ENCODE results near the gene LIME1. TPM values are rescaled to one million over a fixed set of nuclear protein-coding genes. Genes with fewer than 3 reads are reported as not detected.
A peak's percentile ranks its signal among the peaks of the same experiment; 100 is the strongest.

Gene LIME1
- total and polyA plus RNA-seq, 5 donors from 2014 or later, result 237 to 547 (median 403) TPM

DNA sequence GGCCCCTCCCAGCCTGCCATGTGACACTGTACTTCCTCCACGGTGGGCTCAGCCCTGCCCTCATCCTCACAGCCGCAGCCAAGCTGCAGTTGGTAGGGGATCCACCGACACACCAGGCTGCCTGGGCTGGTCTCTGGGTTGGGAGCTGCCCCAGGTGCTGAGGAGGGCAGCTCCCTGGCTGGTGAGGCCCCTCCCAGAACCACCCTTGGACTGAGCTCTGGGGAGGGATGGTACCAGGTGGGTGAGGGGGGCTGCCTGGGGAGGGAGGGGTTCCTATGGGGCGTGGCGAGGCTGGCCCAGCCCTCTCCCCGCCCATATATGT lies 40.2 kb upstream of the LIME1 start:
- Mint-ChIP-seq H3K36me3 (no peaks in the 10 kb centered on the region), H3K9me3 (peaks cover 0 to 5% (median 0%) of the 10 kb centered on the region in 7 donors), H3K27ac (peak overlapping the region in 1 of 3 donors; percentile 55), H3K4me1 (peaks cover 0 to 15% (median 0%) of the 10 kb centered on the region in 4 donors), H3K4me3 (peak overlapping the region in 1 of 4 donors; percentile 61), H3K27me3 (no peaks in the 10 kb centered on the region)
- ATAC-seq (ENCODE audit: low read depth in 2 of 2), result peak; percentile 33 to 50
- Histone ChIP-seq H3K9me3 (ENCODE audit: control insufficient read depth in 2 of 2, low read length in 2 of 2) (no peaks in the 10 kb centered on the region), H3K36me3 (ENCODE audit: control insufficient read depth, insufficient read depth, low read length) (no peaks in the 10 kb centered on the region), H3K4me1 (ENCODE audit: control insufficient read depth, insufficient read depth, low read length, poor library complexity, severe bottlenecking) (peaks cover 17% of the 10 kb centered on the region), H3K4me3 (ENCODE audit: low read depth, low read length) (no peak overlapping the region), H3K27ac (ENCODE audit: insufficient read depth, low read length, poor library complexity, severe bottlenecking) (no peak overlapping the region), H3K27me3 (ENCODE audit: control insufficient read depth, insufficient read depth, low read length) (no peaks in the 10 kb centered on the region)
- peak in 2 of 3 donors; percentile 12 to 37 for DNase-seq

DNA sequence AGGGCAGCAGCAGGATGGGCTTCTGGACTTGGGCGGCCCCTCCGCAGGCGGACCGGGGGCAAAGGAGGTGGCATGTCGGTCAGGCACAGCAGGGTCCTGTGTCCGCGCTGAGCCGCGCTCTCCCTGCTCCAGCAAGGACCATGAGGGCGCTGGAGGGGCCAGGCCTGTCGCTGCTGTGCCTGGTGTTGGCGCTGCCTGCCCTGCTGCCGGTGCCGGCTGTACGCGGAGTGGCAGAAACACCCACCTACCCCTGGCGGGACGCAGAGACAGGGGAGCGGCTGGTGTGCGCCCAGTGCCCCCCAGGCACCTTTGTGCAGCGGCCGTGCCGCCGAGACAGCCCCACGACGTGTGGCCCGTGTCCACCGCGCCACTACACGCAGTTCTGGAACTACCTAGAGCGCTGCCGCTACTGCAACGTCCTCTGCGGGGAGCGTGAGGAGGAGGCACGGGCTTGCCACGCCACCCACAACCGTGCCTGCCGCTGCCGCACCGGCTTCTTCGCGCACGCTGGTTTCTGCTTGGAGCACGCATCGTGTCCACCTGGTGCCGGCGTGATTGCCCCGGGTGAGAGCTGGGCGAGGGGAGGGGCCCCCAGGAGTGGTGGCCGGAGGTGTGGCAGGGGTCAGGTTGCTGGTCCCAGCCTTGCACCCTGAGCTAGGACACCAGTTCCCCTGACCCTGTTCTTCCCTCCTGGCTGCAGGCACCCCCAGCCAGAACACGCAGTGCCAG lies 39.7 kb upstream of the LIME1 start, which contains the start of gene TNFRSF6B:
TSS of gene TNFRSF6B (plus strand) at position 25 of the 729 bp plus-strand sequence. CDS start at position 141, 116 bp downstream.
- Histone ChIP-seq H3K36me3 (ENCODE audit: control insufficient read depth, insufficient read depth, low read length) (no peaks in the 10 kb centered on the region), H3K27me3 (ENCODE audit: control insufficient read depth, insufficient read depth, low read length) (no peaks in the 10 kb centered on the region), H3K4me3 (ENCODE audit: low read depth, low read length) (no peak within 1 kb of the TSS), H3K4me1 (ENCODE audit: control insufficient read depth, insufficient read depth, low read length, poor library complexity, severe bottlenecking) (peaks cover 17% of the 10 kb centered on the region), H3K27ac (ENCODE audit: insufficient read depth, low read length, poor library complexity, severe bottlenecking) (no peak within 1 kb of the TSS), H3K9me3 (ENCODE audit: control insufficient read depth in 2 of 2, low read length in 2 of 2) (no peaks in the 10 kb centered on the region)
- peak; percentile 11 to 36 for ATAC-seq (ENCODE audit: low read depth in 2 of 2)
- Mint-ChIP-seq H3K4me3 (peak within 1 kb of the TSS in 2 of 4 donors; percentile 47 to 61), H3K9me3 (peaks cover 0 to 5% (median 0%) of the 10 kb centered on the region in 7 donors), H3K27ac (peak within 1 kb of the TSS in 2 of 3 donors; percentile 38 to 55), H3K36me3 (no peaks in the 10 kb centered on the region), H3K4me1 (peaks cover 0 to 15% (median 0%) of the 10 kb centered on the region in 4 donors), H3K27me3 (no peaks in the 10 kb centered on the region)
- peak in 2 of 3 donors; percentile 29 to 31 for DNase-seq

DNA sequence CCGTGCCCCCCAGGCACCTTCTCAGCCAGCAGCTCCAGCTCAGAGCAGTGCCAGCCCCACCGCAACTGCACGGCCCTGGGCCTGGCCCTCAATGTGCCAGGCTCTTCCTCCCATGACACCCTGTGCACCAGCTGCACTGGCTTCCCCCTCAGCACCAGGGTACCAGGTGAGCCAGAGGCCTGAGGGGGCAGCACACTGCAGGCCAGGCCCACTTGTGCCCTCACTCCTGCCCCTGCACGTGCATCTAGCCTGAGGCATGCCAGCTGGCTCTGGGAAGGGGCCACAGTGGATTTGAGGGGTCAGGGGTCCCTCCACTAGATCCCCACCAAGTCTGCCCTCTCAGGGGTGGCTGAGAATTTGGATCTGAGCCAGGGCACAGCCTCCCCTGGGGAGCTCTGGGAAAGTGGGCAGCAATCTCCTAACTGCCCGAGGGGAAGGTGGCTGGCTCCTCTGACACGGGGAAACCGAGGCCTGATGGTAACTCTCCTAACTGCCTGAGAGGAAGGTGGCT lies 39.1 kb upstream of the LIME1 start:
- H3K36me3 ChIP-seq (ENCODE audit: control insufficient read depth, insufficient read depth, low read length), result no peaks in the 10 kb centered on the region
- no peak for DNase-seq
- no peak for ATAC-seq (ENCODE audit: low read depth in 2 of 2)
- no peaks in the 10 kb centered on the region for H3K9me3 ChIP-seq (ENCODE audit: control insufficient read depth in 2 of 2, low read length in 2 of 2)
- peak overlapping the region in 1 of 4 donors; percentile 47 for H3K4me3 Mint-ChIP-seq
- peaks cover 0 to 14% (median 0%) of the 10 kb centered on the region in 4 donors for H3K4me1 Mint-ChIP-seq
- H3K9me3 Mint-ChIP-seq, result peaks cover 0 to 5% (median 0%) of the 10 kb centered on the region in 7 donors
- no peaks in the 10 kb centered on the region for H3K27me3 ChIP-seq (ENCODE audit: control insufficient read depth, insufficient read depth, low read length)
- no peaks in the 10 kb centered on the region for H3K36me3 Mint-ChIP-seq
- H3K4me1 ChIP-seq (ENCODE audit: control insufficient read depth, insufficient read depth, low read length, poor library complexity, severe bottlenecking), result peaks cover 17% of the 10 kb centered on the region
- no peak overlapping the region for H3K4me3 ChIP-seq (ENCODE audit: low read depth, low read length)
- H3K27ac ChIP-seq (ENCODE audit: insufficient read depth, low read length, poor library complexity, severe bottlenecking), result no peak overlapping the region
- no peaks in the 10 kb centered on the region for H3K27me3 Mint-ChIP-seq
- peak overlapping the region in 1 of 3 donors; percentile 55 for H3K27ac Mint-ChIP-seq

DNA sequence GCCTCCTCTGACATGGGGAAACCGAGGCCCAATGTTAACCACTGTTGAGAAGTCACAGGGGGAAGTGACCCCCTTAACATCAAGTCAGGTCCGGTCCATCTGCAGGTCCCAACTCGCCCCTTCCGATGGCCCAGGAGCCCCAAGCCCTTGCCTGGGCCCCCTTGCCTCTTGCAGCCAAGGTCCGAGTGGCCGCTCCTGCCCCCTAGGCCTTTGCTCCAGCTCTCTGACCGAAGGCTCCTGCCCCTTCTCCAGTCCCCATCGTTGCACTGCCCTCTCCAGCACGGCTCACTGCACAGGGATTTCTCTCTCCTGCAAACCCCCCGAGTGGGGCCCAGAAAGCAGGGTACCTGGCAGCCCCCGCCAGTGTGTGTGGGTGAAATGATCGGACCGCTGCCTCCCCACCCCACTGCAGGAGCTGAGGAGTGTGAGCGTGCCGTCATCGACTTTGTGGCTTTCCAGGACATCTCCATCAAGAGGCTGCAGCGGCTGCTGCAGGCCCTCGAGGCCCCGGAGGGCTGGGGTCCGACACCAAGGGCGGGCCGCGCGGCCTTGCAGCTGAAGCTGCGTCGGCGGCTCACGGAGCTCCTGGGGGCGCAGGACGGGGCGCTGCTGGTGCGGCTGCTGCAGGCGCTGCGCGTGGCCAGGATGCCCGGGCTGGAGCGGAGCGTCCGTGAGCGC lies 38.5 kb upstream of the LIME1 start:
- Mint-ChIP-seq H3K36me3 (no peaks in the 10 kb centered on the region), H3K27me3 (no peaks in the 10 kb centered on the region), H3K9me3 (peaks cover 0 to 5% (median 0%) of the 10 kb centered on the region in 7 donors), H3K4me1 (peaks cover 0 to 13% (median 0%) of the 10 kb centered on the region in 4 donors), H3K27ac (no peak overlapping the region), H3K4me3 (peak overlapping the region in 1 of 4 donors; percentile 24)
- H3K9me3 ChIP-seq (ENCODE audit: control insufficient read depth in 2 of 2, low read length in 2 of 2), result no peaks in the 10 kb centered on the region
- H3K4me3 ChIP-seq (ENCODE audit: low read depth, low read length), result no peak overlapping the region
- H3K27ac ChIP-seq (ENCODE audit: insufficient read depth, low read length, poor library complexity, severe bottlenecking), result no peak overlapping the region
- no peak for DNase-seq
- H3K4me1 ChIP-seq (ENCODE audit: control insufficient read depth, insufficient read depth, low read length, poor library complexity, severe bottlenecking), result peaks cover 17% of the 10 kb centered on the region
- no peaks in the 10 kb centered on the region for H3K27me3 ChIP-seq (ENCODE audit: control insufficient read depth, insufficient read depth, low read length)
- no peaks in the 10 kb centered on the region for H3K36me3 ChIP-seq (ENCODE audit: control insufficient read depth, insufficient read depth, low read length)
- no peak for ATAC-seq (ENCODE audit: low read depth in 2 of 2)

DNA sequence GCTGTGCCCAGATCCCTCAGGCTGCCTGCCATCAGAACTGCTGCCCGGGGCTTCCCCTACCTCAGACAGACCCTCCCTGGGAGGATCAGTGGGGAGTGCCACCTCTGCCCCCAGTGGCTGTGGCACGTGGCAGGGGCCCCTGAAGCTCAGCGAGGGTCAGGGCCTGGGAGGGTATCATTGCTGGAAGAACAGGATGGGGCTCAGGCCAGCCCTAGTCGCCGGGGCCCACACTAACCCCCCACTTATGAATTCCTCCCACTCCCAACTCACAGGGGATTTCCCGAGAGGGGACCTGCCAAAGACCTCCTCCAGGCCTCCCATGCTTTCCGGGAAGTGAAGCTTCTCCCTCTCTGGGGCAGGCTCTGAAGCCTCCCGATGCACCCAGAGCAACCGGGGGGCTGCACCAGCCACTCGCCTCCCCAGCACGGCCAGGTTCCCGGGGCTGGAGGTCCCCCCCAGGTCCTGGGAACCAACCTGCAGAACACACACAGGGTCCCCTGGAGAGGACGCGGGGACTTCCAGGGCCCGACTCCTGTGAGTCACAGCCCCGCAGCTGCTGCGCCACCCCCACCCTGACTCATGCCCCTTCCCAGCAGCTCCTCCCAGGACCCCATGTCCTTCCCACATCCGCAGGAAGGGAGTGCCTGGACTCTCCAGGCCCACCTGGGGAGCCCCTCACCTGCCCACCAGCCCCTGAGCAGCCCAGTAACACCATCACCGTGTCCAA lies 37.6 kb upstream of the LIME1 start:
- Histone ChIP-seq H3K36me3 (ENCODE audit: control insufficient read depth, insufficient read depth, low read length) (peaks cover 2% of the 10 kb centered on the region), H3K9me3 (ENCODE audit: control insufficient read depth in 2 of 2, low read length in 2 of 2) (no peaks in the 10 kb centered on the region), H3K4me3 (ENCODE audit: low read depth, low read length) (no peak overlapping the region), H3K4me1 (ENCODE audit: control insufficient read depth, insufficient read depth, low read length, poor library complexity, severe bottlenecking) (peaks cover 17% of the 10 kb centered on the region), H3K27ac (ENCODE audit: insufficient read depth, low read length, poor library complexity, severe bottlenecking) (no peak overlapping the region), H3K27me3 (ENCODE audit: control insufficient read depth, insufficient read depth, low read length) (no peaks in the 10 kb centered on the region)
- Mint-ChIP-seq H3K4me3 (no peak overlapping the region), H3K27me3 (no peaks in the 10 kb centered on the region), H3K9me3 (peaks cover 0 to 2% (median 0%) of the 10 kb centered on the region in 7 donors), H3K4me1 (peaks cover 0 to 14% (median 0%) of the 10 kb centered on the region in 4 donors), H3K36me3 (no peaks in the 10 kb centered on the region), H3K27ac (peak overlapping the region in 2 of 3 donors; percentile 59 to 63)
- ATAC-seq (ENCODE audit: low read depth in 2 of 2) (peak in 1 of 2 donors; percentile 22), DNase-seq (no peak)

DNA sequence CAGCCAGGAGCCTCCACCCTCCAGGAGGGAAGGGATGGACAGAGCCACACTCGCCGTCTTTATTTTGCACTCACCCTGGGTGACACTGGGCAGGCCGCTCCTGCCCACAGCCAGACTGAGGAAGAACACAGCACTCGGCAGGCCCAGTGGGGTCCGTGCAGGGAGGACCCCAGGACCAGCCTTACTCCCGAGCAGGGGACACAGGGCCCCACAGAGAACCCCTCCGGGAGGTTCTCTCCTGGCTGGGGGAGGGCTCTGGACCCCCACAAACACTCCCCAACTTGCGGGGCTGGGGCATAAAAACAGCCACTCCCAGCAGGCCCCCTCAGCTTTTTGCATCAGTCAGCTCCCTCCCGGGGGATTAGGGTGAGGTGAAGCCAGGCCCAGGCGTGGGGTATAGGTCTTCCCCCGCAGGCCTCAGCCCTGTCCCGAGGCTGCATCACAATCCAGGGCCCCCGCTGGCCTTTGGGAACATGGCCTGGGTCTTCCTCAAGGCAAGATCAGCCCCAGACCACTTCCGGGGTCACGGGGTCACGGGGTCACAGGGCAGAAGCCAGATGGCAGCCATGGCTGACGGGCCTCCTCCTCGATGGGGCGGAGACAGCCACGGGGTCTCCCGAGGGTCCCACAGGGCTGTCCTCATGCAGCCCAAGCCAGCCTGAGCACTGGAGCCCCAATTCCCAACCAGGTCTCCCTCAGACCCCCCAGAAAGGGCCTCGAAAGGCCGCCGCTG lies 36.8 kb upstream of the LIME1 start:
- Histone ChIP-seq H3K36me3 (ENCODE audit: control insufficient read depth, insufficient read depth, low read length) (peaks cover 7% of the 10 kb centered on the region), H3K9me3 (ENCODE audit: control insufficient read depth in 2 of 2, low read length in 2 of 2) (no peaks in the 10 kb centered on the region), H3K27me3 (ENCODE audit: control insufficient read depth, insufficient read depth, low read length) (no peaks in the 10 kb centered on the region), H3K4me3 (ENCODE audit: low read depth, low read length) (no peak overlapping the region), H3K27ac (ENCODE audit: insufficient read depth, low read length, poor library complexity, severe bottlenecking) (no peak overlapping the region), H3K4me1 (ENCODE audit: control insufficient read depth, insufficient read depth, low read length, poor library complexity, severe bottlenecking) (peaks cover 17% of the 10 kb centered on the region)
- no peak for ATAC-seq (ENCODE audit: low read depth in 2 of 2)
- no peak for DNase-seq
- Mint-ChIP-seq H3K27me3 (no peaks in the 10 kb centered on the region), H3K9me3 (peaks cover 0 to 2% (median 0%) of the 10 kb centered on the region in 7 donors), H3K4me1 (peaks cover 0 to 14% (median 0%) of the 10 kb centered on the region in 4 donors), H3K27ac (peak overlapping the region in 2 of 3 donors; percentile 59 to 60), H3K36me3 (no peaks in the 10 kb centered on the region), H3K4me3 (no peak overlapping the region)
